GM18858 (cell line): ENCODE measurements around the gene SLC47A2.

Experiments used
- ATAC-seq: cut with Tn5 transposase; IDR thresholded peaks from one replicate; pipeline ENCODE4 v1.9.1; 2021; ENCODE audit not compliant: unreplicated experiment

Gene SLC47A2

GRCh38 chr17:19728084-19728495 lies 11.7 kb upstream of the SLC47A2 start:
- no peak for ATAC-seq

- no peak for ATAC-seq
Observed at GRCh38 chr17:19727501-19728078, 11.2 kb upstream of the SLC47A2 start.

- ATAC-seq, result no peak
Observed at GRCh38 chr17:19726631-19727376, 10.4 kb upstream of the SLC47A2 start.

GRCh38 chr17:19725486-19725885 lies 9.1 kb upstream of the SLC47A2 start:
- ATAC-seq, result no peak

- ATAC-seq, result no peak
Observed at GRCh38 chr17:19724501-19725420, 8.4 kb upstream of the SLC47A2 start.

GRCh38 chr17:19723964-19724363 lies 7.6 kb upstream of the SLC47A2 start:
- no peak for ATAC-seq

- no peak for ATAC-seq
Observed at GRCh38 chr17:19720631-19721426, 4.4 kb upstream of the SLC47A2 start.

- no peak for ATAC-seq
Observed at GRCh38 chr17:19720210-19720475, 3.8 kb upstream of the SLC47A2 start.

GRCh38 chr17:19719355-19720209 lies 3.2 kb upstream of the SLC47A2 start:
- ATAC-seq, result no peak

- no peak for ATAC-seq
Observed at GRCh38 chr17:19718613-19719354, 2.4 kb upstream of the SLC47A2 start.

- no peak for ATAC-seq
Observed at GRCh38 chr17:19718041-19718612, 1.7 kb upstream of the SLC47A2 start.

- no peak for ATAC-seq
Observed at GRCh38 chr17:19717411-19717908, 1.1 kb upstream of the SLC47A2 start.

GRCh38 chr17:19717031-19717360 lies 612 bp upstream of the SLC47A2 start:
- no peak for ATAC-seq

- no peak for ATAC-seq
Observed at GRCh38 chr17:19714542-19715411, 1.6 kb downstream of the SLC47A2 start.

- no peak for ATAC-seq
Observed at GRCh38 chr17:19713901-19714361, 2.5 kb downstream of the SLC47A2 start.

- no peak for ATAC-seq
Observed at GRCh38 chr17:19713462-19713861, 2.9 kb downstream of the SLC47A2 start.

GRCh38 chr17:19712436-19713004 lies 3.9 kb downstream of the SLC47A2 start:
- ATAC-seq, result no peak

GRCh38 chr17:19709841-19710240 lies 6.5 kb downstream of the SLC47A2 start:
- ATAC-seq, result no peak
